Measurements from ENCODE around the gene AKAP8L.

AKAP8L gene

DNA sequence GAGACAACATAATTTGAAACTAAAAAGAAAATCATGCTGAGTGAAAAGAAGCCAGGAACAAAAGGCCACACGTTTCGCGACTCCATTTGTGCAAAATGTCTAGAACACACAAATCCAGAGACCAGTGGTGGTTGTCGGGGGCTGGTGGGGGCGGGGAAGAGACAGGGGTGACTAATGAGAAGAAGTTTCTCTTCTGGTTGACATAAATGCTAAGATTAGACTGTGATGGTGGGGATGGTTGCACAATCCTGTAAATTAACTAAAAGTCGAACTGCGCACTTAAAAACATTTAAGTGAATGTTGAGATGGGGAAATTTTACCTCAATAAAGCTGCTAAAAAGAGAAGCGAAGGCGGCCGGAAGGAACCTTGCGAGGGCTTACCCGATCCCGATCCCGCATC, 46.3 kb downstream of the AKAP8L start:
- no peaks in the 10 kb centered on the region for H3K27me3 ChIP-seq (ENCODE audit: insufficient read depth, low read length)
- H3K23ac ChIP-seq (ENCODE audit: low read length): no peak overlapping the region
- H3K18ac ChIP-seq (ENCODE audit: low read length): no peak overlapping the region
- peaks cover 2 to 6% of the 10 kb centered on the region in 2 experiments for H3K4me1 ChIP-seq (ENCODE audit: control insufficient read depth in 1 of 2, insufficient read depth in 2 of 2, low read length in 2 of 2)
- H3K4me3 ChIP-seq (ENCODE audit: low read depth, low read length): no peak overlapping the region
- H3K9me3 ChIP-seq (ENCODE audit: insufficient read depth, low read depth, low read length): peaks cover 2% of the 10 kb centered on the region
- H2BK120ac ChIP-seq (ENCODE audit: insufficient read depth, low read length, poor library complexity): no peak overlapping the region
- no peak overlapping the region for H3K4me2 ChIP-seq (ENCODE audit: low read length)
- no peak overlapping the region for H3K27ac ChIP-seq (ENCODE audit: low read depth, low read length)
- H3K4ac ChIP-seq (ENCODE audit: low read depth, low read length): no peak overlapping the region
- no peak overlapping the region for H2AFZ ChIP-seq (ENCODE audit: insufficient read depth, low read length, poor library complexity)
- H3K14ac ChIP-seq (ENCODE audit: low read length): no peak overlapping the region
- no peak overlapping the region for H2BK12ac ChIP-seq (ENCODE audit: low read length)
- H4K8ac ChIP-seq (ENCODE audit: low read depth, low read length): no peak overlapping the region
- no peak overlapping the region for H3K9ac ChIP-seq (ENCODE audit: low read length)
- peaks cover 15% of the 10 kb centered on the region for H3K79me2 ChIP-seq (ENCODE audit: control insufficient read depth, insufficient read depth, low read length, poor library complexity)
- H3K79me1 ChIP-seq (ENCODE audit: low read length): no peaks in the 10 kb centered on the region
- DNase-seq: no peak
- H2AK5ac ChIP-seq (ENCODE audit: low read length): no peak overlapping the region
- no peak overlapping the region for H4K91ac ChIP-seq (ENCODE audit: low read depth, low read length)
- no CpG with 5 or more reads among the region's 14 CpGs for WGBS (ENCODE audit: extremely low coverage, insufficient coverage, insufficient read length)
- H3K36me3 ChIP-seq (ENCODE audit: control insufficient read depth in 1 of 2, insufficient read depth in 2 of 2, low read length in 2 of 2): peaks cover 69 to 70% of the 10 kb centered on the region in 2 experiments
- H4K12ac ChIP-seq (ENCODE audit: low read depth, low read length): no peak overlapping the region
- no peak overlapping the region for H2BK5ac ChIP-seq (ENCODE audit: low read depth, low read length, poor library complexity)

DNA sequence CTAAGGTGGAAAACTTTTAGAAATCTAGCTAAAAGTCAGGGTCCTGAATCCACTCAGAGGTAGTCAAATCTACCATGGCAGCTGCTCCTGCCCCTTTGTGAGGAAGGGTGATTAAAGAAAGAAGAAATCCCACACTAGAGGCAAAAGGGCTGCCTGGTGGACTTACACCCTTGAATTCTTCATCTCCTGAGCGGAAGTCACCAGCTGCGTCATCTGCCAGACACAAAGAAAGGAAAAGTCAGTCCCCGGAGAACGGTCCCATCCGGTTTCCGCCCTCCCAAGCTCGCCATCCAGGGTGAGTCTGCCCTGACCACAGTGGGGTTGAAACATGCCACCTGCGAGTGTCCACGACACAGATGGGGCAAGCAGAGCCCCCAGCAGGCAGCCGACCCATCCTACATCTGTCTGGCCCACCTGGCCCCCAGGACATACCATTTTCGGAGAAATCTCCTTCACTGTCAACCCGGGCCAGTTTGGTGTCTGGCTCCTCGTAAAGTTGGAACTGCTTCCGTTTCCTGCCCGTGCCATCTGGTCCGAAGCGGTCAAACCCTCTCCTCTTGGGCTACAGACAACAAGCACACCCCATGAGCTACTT, 46.9 kb downstream of the AKAP8L start:
- no peak overlapping the region for H3K4ac ChIP-seq (ENCODE audit: low read depth, low read length)
- DNase-seq: no peak
- H3K14ac ChIP-seq (ENCODE audit: low read length): no peak overlapping the region
- no peak overlapping the region for H2BK12ac ChIP-seq (ENCODE audit: low read length)
- no peak overlapping the region for H2AK5ac ChIP-seq (ENCODE audit: low read length)
- H3K9me3 ChIP-seq (ENCODE audit: insufficient read depth, low read depth, low read length): peaks cover 2% of the 10 kb centered on the region
- no peak overlapping the region for H3K23ac ChIP-seq (ENCODE audit: low read length)
- H3K36me3 ChIP-seq (ENCODE audit: control insufficient read depth in 1 of 2, insufficient read depth in 2 of 2, low read length in 2 of 2): peaks cover 73 to 75% of the 10 kb centered on the region in 2 experiments
- H3K79me1 ChIP-seq (ENCODE audit: low read length): no peaks in the 10 kb centered on the region
- H3K9ac ChIP-seq (ENCODE audit: low read length): no peak overlapping the region
- H3K27me3 ChIP-seq (ENCODE audit: insufficient read depth, low read length): no peaks in the 10 kb centered on the region
- no peak overlapping the region for H3K18ac ChIP-seq (ENCODE audit: low read length)
- H4K8ac ChIP-seq (ENCODE audit: low read depth, low read length): no peak overlapping the region
- H3K4me1 ChIP-seq (ENCODE audit: control insufficient read depth in 1 of 2, insufficient read depth in 2 of 2, low read length in 2 of 2): peaks cover 0 to 2% of the 10 kb centered on the region in 2 experiments
- H2AFZ ChIP-seq (ENCODE audit: insufficient read depth, low read length, poor library complexity): no peak overlapping the region
- H4K12ac ChIP-seq (ENCODE audit: low read depth, low read length): no peak overlapping the region
- H2BK5ac ChIP-seq (ENCODE audit: low read depth, low read length, poor library complexity): no peak overlapping the region
- peaks cover 12% of the 10 kb centered on the region for H3K79me2 ChIP-seq (ENCODE audit: control insufficient read depth, insufficient read depth, low read length, poor library complexity)
- H3K4me2 ChIP-seq (ENCODE audit: low read length): no peak overlapping the region
- WGBS (ENCODE audit: extremely low coverage, insufficient coverage, insufficient read length): no CpG with 5 or more reads among the region's 17 CpGs
- no peak overlapping the region for H3K27ac ChIP-seq (ENCODE audit: low read depth, low read length)
- no peak overlapping the region for H4K91ac ChIP-seq (ENCODE audit: low read depth, low read length)
- H2BK120ac ChIP-seq (ENCODE audit: insufficient read depth, low read length, poor library complexity): no peak overlapping the region
- no peak overlapping the region for H3K4me3 ChIP-seq (ENCODE audit: low read depth, low read length)

GRCh38 chr19:15371119-15371518, 47.7 kb downstream of the AKAP8L start:
- peak overlapping the region; percentile 44 for H4K12ac ChIP-seq (ENCODE audit: low read depth, low read length)
- no peaks in the 10 kb centered on the region for H3K4me1 ChIP-seq (ENCODE audit: control insufficient read depth in 1 of 2, insufficient read depth in 2 of 2, low read length in 2 of 2)
- H3K79me2 ChIP-seq (ENCODE audit: control insufficient read depth, insufficient read depth, low read length, poor library complexity): peaks cover 10% of the 10 kb centered on the region
- no peak overlapping the region for H4K8ac ChIP-seq (ENCODE audit: low read depth, low read length)
- H3K36me3 ChIP-seq (ENCODE audit: control insufficient read depth in 1 of 2, insufficient read depth in 2 of 2, low read length in 2 of 2): peaks cover 77 to 78% of the 10 kb centered on the region in 2 experiments
- no peak overlapping the region for H3K4me3 ChIP-seq (ENCODE audit: low read depth, low read length)
- peaks cover 2% of the 10 kb centered on the region for H3K9me3 ChIP-seq (ENCODE audit: insufficient read depth, low read depth, low read length)
- H2BK5ac ChIP-seq (ENCODE audit: low read depth, low read length, poor library complexity): no peak overlapping the region
- no peak overlapping the region for H2BK120ac ChIP-seq (ENCODE audit: insufficient read depth, low read length, poor library complexity)
- no peak overlapping the region for H2AFZ ChIP-seq (ENCODE audit: insufficient read depth, low read length, poor library complexity)
- no peak overlapping the region for H3K23ac ChIP-seq (ENCODE audit: low read length)
- no peak overlapping the region for H3K4me2 ChIP-seq (ENCODE audit: low read length)
- no peak overlapping the region for H3K18ac ChIP-seq (ENCODE audit: low read length)
- no peaks in the 10 kb centered on the region for H3K79me1 ChIP-seq (ENCODE audit: low read length)
- H3K14ac ChIP-seq (ENCODE audit: low read length): no peak overlapping the region
- no peak overlapping the region for H3K4ac ChIP-seq (ENCODE audit: low read depth, low read length)
- no peak overlapping the region for H3K27ac ChIP-seq (ENCODE audit: low read depth, low read length)
- no peak overlapping the region for H2AK5ac ChIP-seq (ENCODE audit: low read length)
- no CpG with 5 or more reads among the region's 7 CpGs for WGBS (ENCODE audit: extremely low coverage, insufficient coverage, insufficient read length)
- no peak overlapping the region for H4K91ac ChIP-seq (ENCODE audit: low read depth, low read length)
- H3K9ac ChIP-seq (ENCODE audit: low read length): no peak overlapping the region
- no peak overlapping the region for H2BK12ac ChIP-seq (ENCODE audit: low read length)
- no peaks in the 10 kb centered on the region for H3K27me3 ChIP-seq (ENCODE audit: insufficient read depth, low read length)
- no peak for DNase-seq

- Histone ChIP-seq H4K91ac (ENCODE audit: low read depth, low read length) (no peak overlapping the region), H3K36me3 (ENCODE audit: control insufficient read depth in 1 of 2, insufficient read depth in 2 of 2, low read length in 2 of 2) (peaks cover 82 to 85% of the 10 kb centered on the region in 2 experiments), H3K23ac (ENCODE audit: low read length) (no peak overlapping the region), H3K4me2 (ENCODE audit: low read length) (no peak overlapping the region), H4K8ac (ENCODE audit: low read depth, low read length) (no peak overlapping the region), H3K79me1 (ENCODE audit: low read length) (no peaks in the 10 kb centered on the region), H3K14ac (ENCODE audit: low read length) (no peak overlapping the region), H3K27ac (ENCODE audit: low read depth, low read length) (no peak overlapping the region), H3K4me3 (ENCODE audit: low read depth, low read length) (no peak overlapping the region), H3K79me2 (ENCODE audit: control insufficient read depth, insufficient read depth, low read length, poor library complexity) (peaks cover 3% of the 10 kb centered on the region), H3K18ac (ENCODE audit: low read length) (no peak overlapping the region), H2BK12ac (ENCODE audit: low read length) (no peak overlapping the region), H4K12ac (ENCODE audit: low read depth, low read length) (no peak overlapping the region), H3K9ac (ENCODE audit: low read length) (no peak overlapping the region), H3K4ac (ENCODE audit: low read depth, low read length) (no peak overlapping the region), H2AK5ac (ENCODE audit: low read length) (no peak overlapping the region), H3K4me1 (ENCODE audit: control insufficient read depth in 1 of 2, insufficient read depth in 2 of 2, low read length in 2 of 2) (no peaks in the 10 kb centered on the region), H3K9me3 (ENCODE audit: insufficient read depth, low read depth, low read length) (peaks cover 2% of the 10 kb centered on the region), H2BK5ac (ENCODE audit: low read depth, low read length, poor library complexity) (no peak overlapping the region), H3K27me3 (ENCODE audit: insufficient read depth, low read length) (no peaks in the 10 kb centered on the region), H2BK120ac (ENCODE audit: insufficient read depth, low read length, poor library complexity) (no peak overlapping the region), H2AFZ (ENCODE audit: insufficient read depth, low read length, poor library complexity) (no peak overlapping the region)
- DNase-seq: no peak
- WGBS (ENCODE audit: extremely low coverage, insufficient coverage, insufficient read length): no CpG with 5 or more reads among the region's 9 CpGs
Observed at GRCh38 chr19:15369594-15369891, 49.2 kb downstream of the AKAP8L start.

Data from trophoblast cell (in vitro differentiated cells and primary cell).